ENCODE data around the gene ENOX2.
"Not testable (repeated sequence)": the region's sequence is repeated elsewhere in the genome, so short reads cannot be mapped to it uniquely, and the experiment has no call there.

ENOX2 gene, protein sequence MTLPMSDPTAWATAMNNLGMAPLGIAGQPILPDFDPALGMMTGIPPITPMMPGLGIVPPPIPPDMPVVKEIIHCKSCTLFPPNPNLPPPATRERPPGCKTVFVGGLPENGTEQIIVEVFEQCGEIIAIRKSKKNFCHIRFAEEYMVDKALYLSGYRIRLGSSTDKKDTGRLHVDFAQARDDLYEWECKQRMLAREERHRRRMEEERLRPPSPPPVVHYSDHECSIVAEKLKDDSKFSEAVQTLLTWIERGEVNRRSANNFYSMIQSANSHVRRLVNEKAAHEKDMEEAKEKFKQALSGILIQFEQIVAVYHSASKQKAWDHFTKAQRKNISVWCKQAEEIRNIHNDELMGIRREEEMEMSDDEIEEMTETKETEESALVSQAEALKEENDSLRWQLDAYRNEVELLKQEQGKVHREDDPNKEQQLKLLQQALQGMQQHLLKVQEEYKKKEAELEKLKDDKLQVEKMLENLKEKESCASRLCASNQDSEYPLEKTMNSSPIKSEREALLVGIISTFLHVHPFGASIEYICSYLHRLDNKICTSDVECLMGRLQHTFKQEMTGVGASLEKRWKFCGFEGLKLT

DNA sequence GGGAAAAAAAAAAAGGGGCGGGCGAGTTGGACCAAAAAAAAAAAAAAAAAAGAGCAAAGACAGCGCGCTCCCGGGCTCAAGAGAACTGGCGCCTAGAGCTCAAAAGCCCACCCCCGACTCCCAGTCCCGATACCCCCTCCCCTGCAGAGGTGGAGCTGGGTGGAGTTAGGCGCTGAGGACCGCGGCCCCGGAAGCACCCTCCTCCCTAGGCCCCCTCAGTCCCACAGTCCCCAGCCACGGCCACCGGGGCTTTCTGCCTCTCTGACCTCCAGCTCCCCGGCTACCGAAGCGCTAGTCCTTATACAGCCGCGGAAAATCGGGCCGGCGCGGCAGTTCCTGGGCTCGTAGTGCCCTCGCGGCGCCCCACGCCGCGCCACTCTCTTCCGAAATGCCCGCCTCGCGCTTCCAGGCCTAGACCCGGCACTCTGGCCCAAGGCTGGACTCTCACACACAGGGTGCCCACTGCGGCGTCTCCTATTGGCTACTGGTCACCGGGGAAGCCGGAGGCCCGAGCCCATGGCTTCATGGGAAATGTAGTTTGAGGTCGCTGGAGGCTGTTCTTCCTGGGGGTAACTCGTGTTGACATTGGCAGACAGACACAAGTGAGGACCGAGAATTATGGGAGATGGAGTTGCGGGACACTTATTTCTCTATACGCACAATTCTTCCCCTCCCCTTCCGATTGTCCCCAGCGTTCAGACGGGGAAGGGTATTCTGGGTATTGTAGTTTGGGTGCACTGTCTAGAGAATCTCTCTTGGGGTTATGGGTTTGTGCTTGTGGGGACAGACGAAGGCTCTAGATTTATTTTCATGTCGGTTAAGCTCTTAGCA, at the start of gene ENOX2:
ENOX2 (minus strand) TSS at position 427 of the 831 bp plus-strand sequence. CDS start 199,993 bp downstream, outside the sequence.
- Mint-ChIP-seq H3K4me3 (no peak within 1 kb of the TSS), H3K27ac (no peak within 1 kb of the TSS), H3K4me1 (peaks cover 18% of the 10 kb centered on the region), H3K27me3 (ENCODE audit: low read depth) (no peaks in the 10 kb centered on the region), H3K9me3 (no peaks in the 10 kb centered on the region), H3K36me3 (ENCODE audit: low read depth) (peaks cover 12% of the 10 kb centered on the region)
- TF ChIP-seq, protein P1, sequence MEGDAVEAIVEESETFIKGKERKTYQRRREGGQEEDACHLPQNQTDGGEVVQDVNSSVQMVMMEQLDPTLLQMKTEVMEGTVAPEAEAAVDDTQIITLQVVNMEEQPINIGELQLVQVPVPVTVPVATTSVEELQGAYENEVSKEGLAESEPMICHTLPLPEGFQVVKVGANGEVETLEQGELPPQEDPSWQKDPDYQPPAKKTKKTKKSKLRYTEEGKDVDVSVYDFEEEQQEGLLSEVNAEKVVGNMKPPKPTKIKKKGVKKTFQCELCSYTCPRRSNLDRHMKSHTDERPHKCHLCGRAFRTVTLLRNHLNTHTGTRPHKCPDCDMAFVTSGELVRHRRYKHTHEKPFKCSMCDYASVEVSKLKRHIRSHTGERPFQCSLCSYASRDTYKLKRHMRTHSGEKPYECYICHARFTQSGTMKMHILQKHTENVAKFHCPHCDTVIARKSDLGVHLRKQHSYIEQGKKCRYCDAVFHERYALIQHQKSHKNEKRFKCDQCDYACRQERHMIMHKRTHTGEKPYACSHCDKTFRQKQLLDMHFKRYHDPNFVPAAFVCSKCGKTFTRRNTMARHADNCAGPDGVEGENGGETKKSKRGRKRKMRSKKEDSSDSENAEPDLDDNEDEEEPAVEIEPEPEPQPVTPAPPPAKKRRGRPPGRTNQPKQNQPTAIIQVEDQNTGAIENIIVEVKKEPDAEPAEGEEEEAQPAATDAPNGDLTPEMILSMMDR (IDR thresholded peaks at IDR 0.05; ENCODE audit: unreplicated experiment in 3 of 3), result no peak

DNA sequence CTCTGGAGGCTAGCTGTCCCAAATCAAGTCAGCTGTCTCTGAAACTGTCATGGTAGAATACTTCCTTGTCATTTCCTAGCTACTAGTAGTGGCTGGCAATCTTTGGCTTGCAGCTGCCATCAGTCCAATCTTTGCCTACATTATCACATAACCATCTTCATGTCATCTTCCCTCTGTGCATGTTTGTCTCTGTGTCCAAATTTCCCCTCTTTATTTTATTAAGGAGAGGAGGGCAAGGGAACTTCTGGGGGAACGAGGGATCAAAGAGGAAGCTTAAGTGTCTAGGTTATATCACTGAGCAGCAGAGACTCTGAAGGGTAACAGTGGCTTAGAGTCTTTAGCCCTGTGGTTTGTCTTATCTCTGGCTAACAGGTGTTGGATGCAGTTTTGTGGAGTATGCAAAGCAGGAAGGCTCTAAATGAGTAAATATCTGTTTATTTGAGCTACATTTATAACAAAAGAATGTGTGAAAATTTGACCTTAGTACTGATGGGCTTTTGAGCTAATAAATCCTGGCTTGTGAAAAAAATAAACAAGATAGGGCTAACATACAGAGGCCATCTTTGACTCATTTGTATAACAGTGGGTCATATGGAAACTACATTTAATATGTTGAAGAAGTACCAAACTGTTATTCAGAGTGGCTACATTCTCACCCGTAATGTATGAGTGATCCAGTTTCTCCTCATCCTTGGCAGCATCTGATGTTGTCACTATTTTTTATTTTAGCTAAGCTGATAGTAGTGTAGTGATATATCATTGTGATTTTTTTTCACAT, 49.4 kb upstream of the ENOX2 start:
- Mint-ChIP-seq H3K27me3 (ENCODE audit: low read depth) (peaks cover 5% of the 10 kb centered on the region), H3K9me3 (peaks cover 8% of the 10 kb centered on the region), H3K4me3 (no peak overlapping the region), H3K36me3 (ENCODE audit: low read depth) (no peaks in the 10 kb centered on the region), H3K4me1 (no peaks in the 10 kb centered on the region), H3K27ac (no peak overlapping the region)
- TF ChIP-seq, protein P1 (IDR thresholded peaks at IDR 0.05; ENCODE audit: unreplicated experiment in 3 of 3), result no peak

DNA sequence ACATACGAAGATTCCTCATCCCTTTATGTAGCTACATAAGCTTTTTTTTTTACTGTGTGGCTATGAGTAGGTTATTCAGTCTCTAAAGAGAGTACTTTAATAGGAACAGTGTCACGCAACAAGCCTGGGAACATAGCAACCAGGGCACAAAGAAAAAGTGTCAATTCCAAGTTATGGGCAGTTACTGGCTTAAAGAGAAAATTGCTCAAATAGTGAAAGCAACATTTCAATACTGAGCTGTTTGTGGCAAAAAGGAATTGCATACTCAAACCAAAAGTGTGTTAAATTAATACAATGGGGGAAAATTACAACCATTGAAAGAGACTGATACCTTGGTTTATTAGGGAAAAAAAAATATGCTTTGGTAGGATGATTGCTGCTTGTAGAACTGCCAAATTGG, 41.2 kb upstream of the ENOX2 start:
- H3K9me3 Mint-ChIP-seq, result peaks cover 8% of the 10 kb centered on the region
- TF ChIP-seq, protein P1 (IDR thresholded peaks at IDR 0.05; ENCODE audit: unreplicated experiment in 3 of 3), result no peak
- no peak overlapping the region for H3K27ac Mint-ChIP-seq
- H3K27me3 Mint-ChIP-seq (ENCODE audit: low read depth), result peaks cover 7% of the 10 kb centered on the region
- H3K4me1 Mint-ChIP-seq, result no peaks in the 10 kb centered on the region
- no peak overlapping the region for H3K4me3 Mint-ChIP-seq
- no peaks in the 10 kb centered on the region for H3K36me3 Mint-ChIP-seq (ENCODE audit: low read depth)

DNA sequence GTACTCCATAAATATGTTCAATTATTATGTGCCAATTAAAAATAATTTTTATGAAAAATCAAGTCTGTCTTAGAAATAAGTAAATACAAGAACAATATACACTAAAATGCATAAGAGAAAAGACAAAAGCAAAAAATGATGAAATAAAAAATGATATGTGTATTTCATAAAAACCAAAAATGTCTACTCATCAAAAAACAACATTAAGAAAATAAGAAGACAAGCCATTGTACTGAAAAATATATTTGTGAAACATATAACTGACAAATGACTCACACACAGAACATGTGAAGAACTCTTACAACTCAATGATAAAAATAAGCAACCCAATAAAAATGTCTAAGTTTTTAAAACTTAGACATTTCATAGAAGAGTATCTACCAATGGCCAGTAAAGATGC, 34.1 kb upstream of the ENOX2 start:
- H3K9me3 Mint-ChIP-seq, result no peaks in the 10 kb centered on the region
- H3K36me3 Mint-ChIP-seq (ENCODE audit: low read depth), result no peaks in the 10 kb centered on the region
- peaks cover 7% of the 10 kb centered on the region for H3K27me3 Mint-ChIP-seq (ENCODE audit: low read depth)
- TF ChIP-seq, protein P1 (IDR thresholded peaks at IDR 0.05; ENCODE audit: unreplicated experiment in 3 of 3), result no peak
- H3K4me3 Mint-ChIP-seq, result no peak overlapping the region
- H3K27ac Mint-ChIP-seq, result no peak overlapping the region
- H3K4me1 Mint-ChIP-seq, result no peaks in the 10 kb centered on the region

DNA sequence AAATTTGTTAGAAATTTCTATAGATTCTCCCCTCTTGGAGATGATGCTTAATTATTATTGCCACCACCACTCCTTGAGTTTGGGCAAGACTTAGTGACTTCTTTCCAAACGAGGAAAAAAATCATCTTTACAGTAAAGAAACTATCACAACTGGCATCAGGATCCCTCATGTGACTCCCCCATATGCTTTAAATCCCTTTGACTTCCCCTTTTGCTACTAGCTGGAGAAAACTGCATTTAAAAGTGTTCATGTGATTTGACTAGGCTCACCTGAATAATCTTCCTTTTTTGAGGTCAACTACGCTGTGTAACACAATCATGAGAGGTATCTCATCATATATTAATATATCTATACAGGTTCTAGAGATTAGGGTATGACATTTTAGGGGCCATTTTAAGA, 30.3 kb upstream of the ENOX2 start:
- TF ChIP-seq, protein P1 (IDR thresholded peaks at IDR 0.05; ENCODE audit: unreplicated experiment in 3 of 3), result no peak
- Mint-ChIP-seq H3K9me3 (no peaks in the 10 kb centered on the region), H3K36me3 (ENCODE audit: low read depth) (no peaks in the 10 kb centered on the region), H3K4me1 (no peaks in the 10 kb centered on the region), H3K27ac (no peak overlapping the region), H3K4me3 (no peak overlapping the region), H3K27me3 (ENCODE audit: low read depth) (no peaks in the 10 kb centered on the region)

DNA sequence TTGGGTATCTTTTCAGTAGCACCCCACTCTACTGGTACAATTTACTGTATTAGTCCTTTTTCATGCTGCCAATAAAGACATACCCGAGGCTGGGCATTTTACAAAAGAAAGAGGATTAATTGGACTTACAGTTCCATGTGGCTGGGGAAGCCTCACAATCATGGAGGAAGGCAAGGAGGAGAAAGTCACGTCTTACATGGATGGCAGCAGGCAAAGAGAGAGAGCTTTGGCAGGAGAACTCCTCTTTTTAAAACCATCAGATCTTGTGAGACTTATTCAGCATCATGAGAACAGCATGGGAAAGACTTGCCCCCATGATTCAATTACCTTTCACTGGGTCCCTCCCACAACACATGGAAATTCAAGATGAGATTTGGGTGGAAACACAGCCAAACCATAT, 17.4 kb upstream of the ENOX2 start:
- H3K27ac Mint-ChIP-seq; H3K27me3 Mint-ChIP-seq (ENCODE audit: low read depth); H3K36me3 Mint-ChIP-seq (ENCODE audit: low read depth); H3K4me3 Mint-ChIP-seq; H3K9me3 Mint-ChIP-seq; H3K4me1 Mint-ChIP-seq: not testable (repeated sequence)

DNA sequence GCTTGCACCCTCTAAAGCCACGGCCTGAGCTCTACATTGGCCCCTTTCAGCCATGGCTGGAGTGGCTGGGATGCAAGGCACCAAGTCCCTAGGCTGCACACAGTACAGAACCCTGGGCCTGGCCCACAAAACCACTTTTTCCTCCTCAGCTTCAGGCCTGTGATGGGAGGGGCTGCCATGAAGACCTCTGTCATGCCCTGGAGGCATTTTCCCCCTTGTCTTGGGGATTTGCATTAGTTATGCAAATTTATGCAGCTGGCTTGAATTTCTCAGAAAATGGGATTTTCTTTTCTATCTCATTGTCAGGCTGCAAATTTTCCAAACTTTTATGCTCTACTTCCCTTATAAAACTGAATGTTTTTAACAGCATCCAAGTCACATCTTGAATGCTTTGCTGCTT, 16.7 kb upstream of the ENOX2 start:
- H3K27me3 Mint-ChIP-seq (ENCODE audit: low read depth); H3K36me3 Mint-ChIP-seq (ENCODE audit: low read depth); H3K4me1 Mint-ChIP-seq; H3K9me3 Mint-ChIP-seq; H3K4me3 Mint-ChIP-seq; H3K27ac Mint-ChIP-seq: not testable (repeated sequence)

DNA sequence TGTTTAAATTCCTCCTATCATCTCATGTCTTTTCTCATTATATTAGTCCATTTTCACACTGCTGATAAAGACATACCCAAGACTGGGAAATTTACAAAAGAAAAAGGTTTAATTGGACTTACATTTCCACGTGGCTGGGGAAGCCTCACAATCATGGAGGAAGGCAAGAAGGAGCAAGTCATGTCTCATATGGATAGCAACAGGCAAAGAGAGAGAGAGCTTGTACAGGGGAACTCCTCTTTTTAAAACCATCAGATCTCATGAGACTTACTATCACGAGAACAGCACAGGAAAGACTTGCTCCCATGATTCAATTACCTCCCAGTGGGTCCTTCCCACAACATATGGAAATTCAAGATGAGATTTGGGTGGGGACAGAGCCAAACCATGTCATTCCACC, 15.5 kb upstream of the ENOX2 start:
- not testable (repeated sequence) for H3K9me3 Mint-ChIP-seq; H3K27me3 Mint-ChIP-seq (ENCODE audit: low read depth); H3K4me1 Mint-ChIP-seq; H3K27ac Mint-ChIP-seq; H3K4me3 Mint-ChIP-seq; H3K36me3 Mint-ChIP-seq (ENCODE audit: low read depth)
